ENCODE results near the gene LTV1.

- TF ChIP-seq CTCF (IDR thresholded peaks at IDR 0.05; ENCODE audit: extremely low read depth in 1 of 2, insufficient read depth in 1 of 2, low read depth in 1 of 2, low read length in 2 of 2) (no peak), MAX (IDR thresholded peaks at IDR 0.05; ENCODE audit: insufficient read depth, insufficient read length) (no peak)
These were observed 16.9 kb downstream of the LTV1 start for GRCh38 chr6:143859891-143860660.

Measured in endothelial cell of umbilical vein (primary cell).